Forelimb muscle (tissue), 1 donor: ENCODE results near the gene VWA3B. TPM values are rescaled to one million over a fixed set of nuclear protein-coding genes. Genes with fewer than 3 reads are reported as not detected.
"Not testable (repeated sequence)": the region's sequence is repeated elsewhere in the genome, so short reads cannot be mapped to it uniquely, and the experiment has no call there.

Experiments used
- DNase-seq: peaks from one replicate; pipeline ENCODE4 v3.0.0-alpha.2; 2013; ENCODE audit warnings: low read depth
- polyA plus RNA-seq: library from polyadenylated mRNA; unstranded; fragments of 120-200 nt; gene quantifications from one replicate; pipeline ENCODE4 v1.2.1, GENCODE V29; 2013; ENCODE audit not compliant: insufficient read length

The VWA3B gene
- polyA plus RNA-seq: 1.6 TPM

- DNase-seq: no peak
Measured at GRCh38 chr2:98086491-98087446, at the start of gene VWA3B. TSS of gene VWA3B (plus strand) at chr2:98087167. CDS start at chr2:98093093, 5,926 bp downstream.

- DNase-seq: no peak
Measured at GRCh38 chr2:98037206-98037605, 49.8 kb upstream of the VWA3B start.

GRCh38 chr2:98037666-98038336 lies 49.2 kb upstream of the VWA3B start:
- DNase-seq: no peak

- no peak for DNase-seq
Measured at GRCh38 chr2:98039085-98039756, 47.7 kb upstream of the VWA3B start.

- no peak for DNase-seq
Measured at GRCh38 chr2:98040331-98040939, 46.5 kb upstream of the VWA3B start.

- DNase-seq: no peak
Measured at GRCh38 chr2:98043101-98043500, 43.9 kb upstream of the VWA3B start.

- not testable (repeated sequence) for DNase-seq
Measured at GRCh38 chr2:98044730-98045129, 42.2 kb upstream of the VWA3B start.

- no peak for DNase-seq
Measured at GRCh38 chr2:98050070-98050469, 36.9 kb upstream of the VWA3B start.

- DNase-seq: no peak
Measured at GRCh38 chr2:98058191-98058975, 28.6 kb upstream of the VWA3B start.

- DNase-seq: no peak
Measured at GRCh38 chr2:98060277-98060676, 26.7 kb upstream of the VWA3B start.

- no peak for DNase-seq
Measured at GRCh38 chr2:98063291-98063854, 23.6 kb upstream of the VWA3B start.

GRCh38 chr2:98065808-98066207 lies 21.2 kb upstream of the VWA3B start:
- DNase-seq: no peak

- DNase-seq: no peak
Measured at GRCh38 chr2:98067160-98067559, 19.8 kb upstream of the VWA3B start.

- no peak for DNase-seq
Measured at GRCh38 chr2:98070081-98070480, 16.9 kb upstream of the VWA3B start.

- no peak for DNase-seq
Measured at GRCh38 chr2:98072442-98072841, 14.5 kb upstream of the VWA3B start.

GRCh38 chr2:98078701-98079100 lies 8.3 kb upstream of the VWA3B start:
- DNase-seq: no peak

GRCh38 chr2:98084151-98084868 lies 2.7 kb upstream of the VWA3B start:
- no peak for DNase-seq

- no peak for DNase-seq
Measured at GRCh38 chr2:98084869-98085238, 2.1 kb upstream of the VWA3B start.

- no peak for DNase-seq
Measured at GRCh38 chr2:98085649-98086048, 1.3 kb upstream of the VWA3B start.

- DNase-seq: no peak
Measured at GRCh38 chr2:98087447-98088020, 567 bp downstream of the VWA3B start.
